HG02763 (cell line): ENCODE data around the gene TMC8.
"Not testable (repeated sequence)": the region's sequence is repeated elsewhere in the genome, so short reads cannot be mapped to it uniquely, and the experiment has no call there.

Experiments used
- ATAC-seq: cut with Tn5 transposase; IDR thresholded peaks from one replicate; pipeline ENCODE4 v1.9.1; 2021; ENCODE audit warnings: mild to moderate bottlenecking, moderate library complexity; ENCODE audit not compliant: unreplicated experiment

Gene TMC8

DNA sequence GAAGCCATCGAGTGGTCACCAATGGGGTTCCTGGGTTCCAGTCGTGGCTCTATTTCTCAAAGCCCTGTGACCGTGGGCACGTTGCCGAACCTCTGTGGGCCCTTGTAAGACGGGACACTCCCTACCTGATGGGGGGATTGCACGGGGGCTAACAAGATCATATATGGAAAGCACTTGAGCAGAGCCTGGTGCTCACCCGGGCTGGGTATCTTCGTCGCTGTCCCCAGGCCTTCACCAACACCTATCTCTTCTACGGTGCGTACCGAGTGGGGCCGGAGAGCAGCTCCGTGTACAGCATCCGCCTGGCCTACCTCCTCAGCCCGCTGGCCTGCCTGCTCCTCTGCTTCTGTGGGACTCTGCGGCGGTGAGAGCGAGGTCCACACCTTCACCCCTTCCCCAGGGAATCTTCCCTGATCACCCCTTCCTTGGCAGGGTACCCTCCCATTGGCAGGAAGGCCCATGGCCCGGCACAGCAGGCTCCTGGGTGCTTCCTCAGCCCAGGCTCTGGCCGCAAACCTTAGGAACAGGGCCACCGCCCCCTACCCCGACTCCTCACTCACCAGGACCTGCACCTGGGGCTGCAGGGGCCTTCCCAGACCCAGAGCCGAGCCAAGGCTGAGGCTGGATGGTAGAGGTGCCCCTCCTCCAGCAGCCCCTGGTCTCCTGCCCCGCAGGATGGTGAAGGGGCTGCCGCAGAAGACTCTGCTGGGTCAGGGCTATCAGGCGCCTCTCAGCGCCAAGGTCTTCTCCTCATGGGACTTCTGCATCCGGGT is 2.8 kb downstream of the TMC8 start:
- ATAC-seq, result no peak

DNA sequence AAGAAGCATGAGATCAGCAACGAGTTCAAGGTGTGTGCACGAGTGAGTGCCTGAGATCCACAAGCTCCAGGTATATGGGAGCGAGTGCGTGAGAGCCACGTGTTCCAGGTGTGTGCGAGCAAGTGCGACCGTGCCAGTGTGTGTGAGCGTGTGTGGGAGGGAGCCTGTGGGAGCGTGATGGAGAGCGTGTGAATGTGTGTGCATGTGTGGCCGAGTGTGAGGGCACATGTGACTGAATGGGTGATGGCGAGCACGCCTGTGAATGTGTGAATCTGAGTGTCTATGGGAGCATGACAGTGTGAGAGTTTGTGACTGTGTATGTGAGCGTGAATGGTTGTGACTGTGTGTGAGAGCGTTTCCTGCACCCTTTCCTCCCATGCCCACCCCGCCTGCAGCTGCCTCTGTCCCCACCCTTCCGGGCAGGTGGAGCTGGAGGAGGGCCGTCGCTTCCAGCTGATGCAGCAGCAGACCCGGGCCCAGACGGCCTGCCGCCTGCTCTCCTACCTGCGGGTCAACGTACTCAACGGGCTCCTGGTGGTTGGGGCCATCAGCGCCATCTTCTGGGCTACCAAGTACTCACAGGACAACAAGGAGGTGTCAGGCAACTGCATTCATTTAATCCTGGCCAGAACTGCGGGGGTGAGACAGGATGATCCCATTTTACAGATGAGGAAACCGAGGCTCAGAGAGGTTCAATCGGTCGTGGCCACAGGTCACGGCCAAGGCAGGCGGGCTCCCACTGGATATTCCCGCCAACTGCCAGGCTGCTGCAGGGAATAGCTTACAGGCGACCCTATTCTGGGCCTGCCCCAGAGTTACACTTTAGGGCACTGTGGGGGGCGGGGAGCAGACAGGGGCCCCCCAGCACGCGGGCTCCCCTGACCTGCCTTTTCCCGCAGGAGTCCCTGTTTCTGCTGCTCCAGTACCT is 3.7 kb downstream of the TMC8 start:
- ATAC-seq, result no peak

DNA sequence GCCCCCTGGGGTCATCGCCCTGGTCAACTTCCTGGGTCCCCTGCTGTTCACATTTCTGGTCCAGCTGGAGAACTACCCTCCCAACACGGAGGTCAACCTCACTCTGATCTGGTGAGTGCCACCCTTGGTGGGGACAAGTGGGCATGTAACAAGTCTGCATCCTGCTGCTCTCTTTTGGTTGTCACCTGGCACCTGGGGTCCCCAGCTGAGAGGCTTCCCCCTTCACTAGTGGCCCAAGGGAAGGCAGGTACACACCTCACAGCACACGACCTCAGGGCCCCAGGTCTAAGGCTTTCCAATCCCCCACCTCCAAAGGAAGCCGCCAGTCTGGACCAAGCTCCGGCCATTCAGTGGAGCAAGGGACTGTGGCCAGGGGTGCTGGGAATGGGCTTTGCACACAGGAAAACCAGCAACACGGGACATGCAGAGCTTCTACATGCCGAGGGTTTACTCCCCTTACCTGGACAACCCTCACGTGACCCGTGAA is 4.4 kb downstream of the TMC8 start:
- ATAC-seq, result no peak

DNA sequence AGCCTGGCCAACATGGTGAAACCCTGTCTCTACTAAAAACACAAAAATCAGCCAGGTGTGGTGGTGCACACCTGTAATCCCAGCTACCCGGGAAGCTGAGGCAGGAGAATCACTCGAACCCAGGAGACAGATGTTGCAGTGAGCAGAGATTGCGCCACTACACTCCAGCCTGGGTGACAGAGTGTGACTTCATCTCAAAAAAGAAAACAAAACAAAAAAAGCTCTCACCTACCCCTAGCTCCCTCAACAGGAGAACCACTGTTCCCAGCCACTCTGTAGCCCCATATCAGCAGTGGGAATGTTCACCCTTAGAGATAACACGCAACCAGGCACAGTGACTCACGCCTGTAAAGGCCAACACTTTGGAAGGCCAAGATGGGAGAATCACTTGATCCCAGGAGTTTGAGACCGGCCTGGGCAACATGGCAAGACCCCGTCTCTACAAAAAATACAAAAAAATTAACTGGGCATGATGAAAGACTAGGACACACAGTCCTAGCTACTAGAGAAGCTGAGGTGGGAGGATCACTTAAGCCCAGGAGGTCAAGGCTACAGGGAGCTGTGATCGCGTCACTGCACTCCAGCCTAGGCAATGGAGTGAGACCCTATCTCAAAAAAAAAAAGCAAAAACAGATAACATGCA is 5.4 kb downstream of the TMC8 start:
- ATAC-seq, result no peak

DNA sequence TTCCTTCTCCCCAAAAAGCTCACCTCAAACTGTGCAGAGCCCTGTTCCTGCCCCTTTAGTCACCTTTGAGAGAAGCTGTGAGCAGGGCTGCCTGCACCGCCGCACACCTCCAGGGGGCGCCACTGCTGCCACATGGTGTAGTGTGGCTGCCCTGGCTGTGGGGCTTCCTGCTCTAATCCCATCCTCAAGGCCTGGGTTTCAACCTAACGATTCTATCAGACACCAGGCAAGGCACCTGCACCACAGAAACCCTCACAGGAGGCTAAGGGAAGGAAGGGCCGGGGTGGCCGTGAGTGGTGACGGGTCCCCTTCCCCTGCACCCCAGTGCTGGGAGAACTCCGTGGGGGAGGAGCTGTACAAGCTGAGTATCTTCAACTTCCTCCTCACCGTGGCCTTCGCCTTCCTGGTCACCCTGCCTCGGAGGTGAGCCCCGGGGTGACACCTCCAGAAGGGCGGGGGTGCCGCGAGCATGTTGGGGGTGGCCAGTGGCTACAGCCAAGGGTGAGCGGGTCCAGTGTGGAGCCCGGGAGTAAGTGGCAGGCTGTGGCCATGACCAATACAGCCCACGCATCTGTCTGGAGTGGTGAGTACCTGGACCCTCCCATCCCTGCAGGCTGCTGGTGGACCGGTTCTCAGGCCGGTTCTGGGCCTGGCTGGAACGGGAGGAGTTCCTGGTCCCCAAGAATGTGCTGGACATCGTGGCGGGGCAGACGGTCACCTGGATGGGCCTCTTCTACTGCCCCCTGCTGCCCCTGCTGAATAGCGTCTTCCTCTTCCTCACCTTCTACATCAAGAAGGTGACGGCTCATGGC is 7.0 kb downstream of the TMC8 start:
- ATAC-seq, result no peak

DNA sequence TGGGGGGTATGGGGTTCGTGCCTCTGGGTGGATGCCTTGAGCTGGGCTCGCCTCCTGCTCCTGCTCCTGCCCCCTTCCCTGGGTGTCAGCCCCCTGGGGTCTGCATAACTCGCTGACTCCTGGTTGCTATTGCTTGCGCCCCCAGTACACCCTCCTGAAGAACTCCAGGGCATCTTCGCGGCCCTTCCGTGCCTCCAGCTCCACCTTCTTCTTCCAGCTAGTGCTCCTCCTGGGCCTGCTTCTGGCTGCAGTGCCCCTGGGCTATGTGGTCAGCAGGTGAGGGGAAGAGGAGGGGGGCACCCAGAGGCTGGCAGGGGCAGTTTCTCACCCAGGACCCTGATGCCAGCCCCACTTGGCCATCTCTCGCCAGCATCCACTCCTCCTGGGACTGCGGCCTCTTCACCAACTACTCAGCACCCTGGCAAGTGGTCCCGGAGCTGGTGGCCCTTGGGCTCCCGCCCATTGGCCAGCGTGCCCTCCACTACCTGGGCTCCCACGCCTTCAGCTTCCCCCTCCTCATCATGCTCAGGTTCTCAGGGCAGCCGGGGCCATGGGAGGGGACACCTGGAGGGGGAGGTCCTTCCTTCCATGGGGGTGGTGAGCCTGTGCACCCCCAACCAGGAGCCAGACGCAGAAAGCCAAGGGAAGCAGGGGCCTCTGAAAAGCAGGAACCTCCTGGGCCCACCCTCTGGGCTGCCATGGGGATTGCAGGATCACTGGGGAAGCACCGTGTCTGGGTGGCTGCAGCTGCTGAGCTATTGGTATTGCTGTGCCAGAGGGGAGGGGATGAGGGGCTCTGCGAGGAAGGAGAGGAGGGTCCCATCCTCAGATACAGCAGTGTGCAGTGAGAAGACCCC is 7.9 kb downstream of the TMC8 start:
- no peak for ATAC-seq

DNA sequence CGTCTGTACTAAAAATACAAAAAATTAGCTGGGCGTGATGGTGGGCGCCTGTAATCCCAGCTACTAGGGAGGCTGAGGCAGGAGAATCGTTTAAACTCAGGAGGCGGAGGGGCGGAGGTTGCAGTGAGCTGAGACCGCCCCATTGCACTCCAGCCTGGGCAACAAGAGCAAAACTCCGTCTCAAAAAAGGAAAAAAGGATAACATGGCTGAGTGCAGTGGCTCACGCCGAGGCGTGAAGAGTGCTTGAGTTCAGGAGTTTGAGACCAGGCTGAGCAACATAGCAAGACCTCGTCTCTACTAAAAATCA is 9.2 kb downstream of the TMC8 start:
- not testable (repeated sequence) for ATAC-seq

DNA sequence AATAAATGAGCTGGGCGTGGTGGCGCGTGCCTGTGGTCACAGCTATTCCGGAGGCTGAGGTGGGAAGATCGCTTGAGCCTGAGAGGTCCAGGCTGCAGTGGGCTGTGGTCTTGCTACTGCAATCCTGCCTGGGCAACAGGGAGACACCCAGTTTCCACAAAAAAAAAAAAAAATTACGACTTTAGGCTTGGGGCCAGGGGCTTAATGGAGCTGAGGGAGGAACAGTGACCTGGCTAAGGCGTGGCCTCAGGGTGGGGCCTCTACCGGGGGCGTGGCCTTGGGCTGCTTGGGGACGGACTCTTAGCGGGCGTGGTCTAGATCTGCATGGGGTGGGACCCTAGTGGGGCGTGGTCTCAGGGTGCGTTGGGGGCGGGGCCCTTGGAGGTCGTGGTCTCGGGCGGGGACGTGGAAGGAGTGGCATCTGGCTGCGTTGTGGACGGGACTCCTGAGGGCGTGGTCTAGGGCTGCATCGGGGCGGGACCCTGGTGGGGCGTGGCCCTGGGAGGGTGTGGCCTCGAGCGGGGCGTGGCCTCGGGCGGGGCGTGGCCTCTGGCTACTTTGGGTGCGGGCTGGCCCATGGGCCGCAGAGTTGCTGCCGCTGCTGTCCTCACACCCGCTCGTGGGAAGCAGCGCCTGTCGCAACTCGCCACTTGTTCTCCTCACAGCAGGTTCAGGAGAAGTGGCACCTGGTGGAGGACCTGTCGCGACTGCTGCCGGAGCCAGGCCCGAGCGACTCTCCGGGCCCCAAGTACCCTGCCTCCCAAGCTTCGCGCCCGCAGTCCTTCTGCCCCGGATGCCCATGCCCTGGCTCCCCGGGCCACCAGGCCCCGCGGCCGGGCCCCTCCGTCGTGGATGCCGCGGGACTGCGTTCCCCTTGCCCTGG is 9.8 kb downstream of the TMC8 start:
- ATAC-seq, result peak; percentile 71

DNA sequence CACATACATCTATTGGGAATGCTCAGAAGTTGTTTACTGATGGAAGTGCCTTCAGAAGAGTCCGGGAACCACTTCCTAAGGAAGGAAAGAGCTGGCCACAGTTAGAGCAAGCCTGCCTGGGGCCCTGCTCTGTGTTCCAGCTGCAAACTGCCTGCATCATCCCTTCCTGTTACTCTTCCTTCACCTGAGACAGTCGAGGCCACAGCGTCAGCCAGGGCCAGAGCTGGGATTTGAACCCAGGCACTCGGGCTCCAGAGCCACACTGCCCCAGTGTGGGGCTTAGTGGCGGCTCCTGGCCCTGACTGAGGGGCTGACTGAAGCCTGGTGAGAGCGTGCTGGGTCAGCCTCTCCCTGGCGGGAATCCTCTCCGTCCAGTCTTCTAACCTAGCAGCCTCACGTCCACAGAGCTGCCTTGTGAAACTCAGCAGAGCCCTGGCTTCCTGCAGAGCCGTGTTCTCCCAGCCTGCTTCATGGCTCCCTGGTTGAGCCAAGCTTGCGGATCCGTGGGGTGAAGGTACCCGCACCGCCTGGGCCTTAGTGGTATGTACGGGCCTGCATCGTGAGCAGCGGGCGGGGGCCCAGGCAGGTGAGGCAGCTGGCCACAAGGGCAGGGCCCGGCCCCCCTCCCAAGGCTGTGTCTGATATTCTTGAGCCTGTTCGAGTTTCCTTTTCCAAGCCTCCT is 11.0 kb downstream of the TMC8 start:
- ATAC-seq, result no peak

DNA sequence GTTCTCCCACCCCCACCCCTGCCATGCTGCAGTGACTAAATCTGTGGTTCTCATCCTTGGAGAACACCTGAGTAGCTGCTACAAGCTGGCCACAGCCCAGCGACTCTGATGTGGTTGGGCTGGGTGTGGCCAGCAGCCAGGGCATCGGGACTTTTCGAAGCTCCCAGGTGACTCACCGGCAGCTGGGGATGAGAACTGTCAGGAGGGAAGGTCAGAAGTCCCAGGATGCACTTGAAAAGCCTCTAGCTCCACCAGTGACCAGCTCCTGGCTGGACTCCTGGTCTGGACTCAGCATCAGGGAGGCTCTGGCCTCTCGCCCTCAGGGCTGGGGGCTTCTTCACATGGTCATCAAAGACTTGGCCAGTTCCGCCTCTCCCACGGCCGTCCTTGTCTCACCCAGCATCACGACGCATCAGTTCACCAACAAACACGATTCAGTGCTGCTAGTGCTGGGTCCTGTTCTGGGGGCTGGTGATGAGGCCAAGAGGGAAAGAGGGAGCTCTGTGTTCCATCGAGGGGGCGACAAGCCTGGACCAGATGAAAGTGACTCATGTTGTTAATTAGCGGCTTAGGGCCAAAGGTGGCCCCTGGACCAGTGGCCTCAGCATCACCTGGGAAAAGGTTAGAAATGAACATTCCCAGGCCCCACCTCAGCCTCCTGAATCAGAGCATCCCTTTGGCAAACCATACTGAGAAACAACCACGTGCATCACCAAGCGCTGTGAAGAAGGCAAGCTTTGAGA is 11.7 kb downstream of the TMC8 start:
- ATAC-seq, result no peak

DNA sequence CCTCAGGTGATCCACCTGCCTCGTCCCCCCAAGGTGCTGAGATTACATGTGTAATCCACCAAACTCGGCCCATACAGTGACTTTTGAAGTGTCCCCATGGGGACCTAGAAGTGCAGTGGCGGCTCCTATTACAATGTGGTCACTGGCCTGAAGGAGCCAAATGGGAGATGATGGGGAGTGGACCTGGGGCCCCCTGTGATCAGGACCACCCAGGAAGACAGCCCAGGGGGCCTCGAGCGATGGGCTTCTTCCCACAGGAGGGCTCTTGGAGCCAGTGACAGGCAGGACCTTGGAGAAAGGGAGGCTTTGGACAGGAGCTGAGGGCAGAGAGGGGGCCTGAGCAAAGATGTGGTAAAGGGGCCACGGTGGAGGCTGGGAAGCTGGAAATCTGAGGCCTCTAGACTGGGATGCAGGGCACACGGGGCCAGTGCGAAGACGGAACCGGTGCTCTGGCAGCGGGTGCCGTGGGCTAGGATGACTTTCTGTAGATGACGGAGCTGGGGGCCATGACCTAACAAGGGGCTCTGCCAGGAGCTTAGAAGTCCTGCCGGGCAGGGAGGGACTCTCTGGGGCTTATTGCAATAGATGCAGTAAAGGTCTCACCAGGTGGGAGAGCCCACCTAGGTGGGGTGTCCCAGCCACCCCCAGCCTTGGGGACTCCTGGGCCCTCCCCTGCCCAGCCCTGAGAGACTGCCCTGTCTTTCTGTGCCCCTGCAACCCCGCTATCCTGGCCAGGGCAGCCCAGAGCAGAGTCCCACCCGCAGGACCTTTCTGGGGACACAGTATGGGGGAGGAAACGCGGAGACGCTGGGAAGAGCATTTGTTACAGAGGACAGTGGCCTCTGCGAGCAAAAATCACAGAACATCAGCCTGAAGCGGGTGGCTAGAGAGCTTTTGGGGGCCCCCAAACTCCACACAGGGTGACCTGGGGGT is 12.9 kb downstream of the TMC8 start:
- ATAC-seq, result no peak

DNA sequence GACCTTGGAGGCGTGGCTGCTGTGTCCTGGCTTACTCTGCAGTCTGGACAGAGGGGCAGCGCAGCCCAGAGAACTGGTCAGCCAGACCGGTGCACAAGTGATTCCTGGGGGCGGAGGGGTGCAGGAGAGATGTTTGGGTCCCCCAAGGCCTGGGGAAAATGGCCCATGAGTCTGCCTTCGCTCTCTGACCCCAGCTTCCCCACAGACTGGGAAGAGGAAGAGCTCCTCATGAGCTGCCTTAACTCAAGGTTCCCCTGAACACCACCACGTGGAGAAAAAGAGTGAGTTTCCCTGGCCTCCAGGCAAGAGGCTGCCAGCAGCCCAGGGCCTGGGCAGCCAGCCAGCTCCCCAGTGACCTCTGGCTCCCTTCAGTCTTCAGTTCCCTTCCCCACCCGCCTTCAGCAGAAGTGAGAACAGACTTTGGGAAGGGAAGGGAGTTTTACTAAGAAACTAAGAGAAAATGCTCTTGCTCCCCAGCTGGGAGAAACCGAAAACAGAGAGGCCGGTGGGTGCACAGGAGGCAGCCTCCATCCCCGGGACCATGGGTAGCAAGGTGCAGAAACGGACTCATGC is 13.7 kb downstream of the TMC8 start:
- no peak for ATAC-seq

DNA sequence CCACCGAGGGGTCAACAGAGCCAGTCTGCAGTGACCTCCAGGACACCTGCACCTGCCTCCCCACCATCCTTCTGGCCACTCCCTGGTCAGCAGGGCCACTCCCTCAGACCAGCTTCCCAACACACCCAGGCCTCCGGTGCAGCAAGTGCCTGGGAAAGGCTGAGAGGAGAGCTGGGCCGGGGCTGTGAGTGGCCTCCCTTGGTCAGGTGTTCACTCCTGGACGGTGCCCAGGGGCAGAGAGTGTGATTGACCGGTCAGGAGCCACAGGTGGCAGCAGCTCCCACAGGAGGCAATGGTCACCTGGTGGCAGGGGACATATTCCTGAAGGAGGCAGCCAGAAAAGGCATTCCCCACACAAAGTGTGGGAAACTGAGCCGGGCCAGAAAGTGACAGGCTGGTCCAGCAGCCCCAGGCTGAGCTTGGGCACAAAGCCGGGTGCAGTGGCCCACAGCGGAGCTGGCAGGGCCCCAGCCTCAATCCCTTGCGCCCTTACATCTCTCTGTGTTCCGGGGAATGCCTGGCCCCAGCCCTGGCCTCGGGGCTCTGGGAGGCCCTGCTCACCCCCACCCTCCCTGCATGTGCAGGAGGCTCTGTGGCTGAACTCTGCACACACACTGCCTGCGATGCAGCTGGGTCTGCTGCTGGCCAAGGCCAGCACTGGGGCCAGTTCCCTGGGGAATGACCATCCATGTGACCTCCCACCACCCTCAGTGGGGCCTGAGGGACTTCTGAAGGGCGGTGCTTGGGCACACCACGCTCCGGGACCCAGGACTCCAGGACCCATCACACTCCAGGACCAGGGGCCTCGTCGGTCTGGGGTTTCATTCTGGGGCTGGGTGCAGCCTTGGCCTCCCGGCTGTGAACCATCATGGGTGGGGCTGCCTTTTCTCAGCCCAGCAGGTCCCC is 14.4 kb downstream of the TMC8 start:
- no peak for ATAC-seq

DNA sequence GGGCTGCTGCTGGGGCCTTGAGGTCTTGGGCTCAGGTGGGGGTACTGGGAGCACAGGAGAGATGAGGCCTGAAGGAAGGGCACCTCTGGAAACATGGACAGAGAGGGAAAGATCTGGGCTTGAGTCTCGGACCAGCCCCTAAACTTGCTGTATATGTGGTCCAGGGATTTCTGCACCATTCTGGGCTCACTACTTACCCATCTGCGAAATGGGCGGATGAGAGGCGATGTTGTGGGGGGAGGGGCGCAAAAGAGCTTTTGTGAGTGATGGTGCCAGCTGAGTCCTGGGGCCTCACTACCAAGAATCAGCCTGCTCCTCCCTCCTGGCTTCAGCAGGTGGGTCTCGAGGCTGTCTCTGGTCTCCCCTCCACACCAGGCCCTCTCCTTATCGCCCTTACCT is 15.9 kb downstream of the TMC8 start:
- no peak for ATAC-seq

DNA sequence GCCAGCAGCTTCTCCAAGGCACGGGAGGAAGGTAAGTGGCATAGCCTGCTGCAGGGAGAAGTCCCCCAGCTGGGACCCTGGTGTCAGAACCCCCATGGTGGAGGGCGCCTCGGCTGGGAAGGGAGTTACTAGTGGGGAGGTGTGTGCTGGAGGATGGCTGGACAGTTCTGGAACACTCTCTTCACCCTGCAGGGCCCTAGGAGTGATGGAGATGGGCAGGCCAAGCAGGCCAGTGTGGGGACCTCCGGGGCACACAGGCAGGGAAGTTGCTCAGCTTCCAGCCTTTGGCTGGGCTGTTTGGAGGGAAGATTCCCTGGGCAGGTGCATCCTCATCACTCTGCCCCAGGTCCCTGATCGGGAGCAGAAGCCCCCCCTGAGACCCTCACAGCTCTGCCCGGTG is 16.3 kb downstream of the TMC8 start:
- no peak for ATAC-seq
